NCI-H2029 treated with DMSO at 0.1 percent for 48 hours (cell line): Measurements from ENCODE around the gene DYRK1B.
"Not testable (repeated sequence)": the region's sequence is repeated elsewhere in the genome, so short reads cannot be mapped to it uniquely, and the experiment has no call there.

Experiments
- DNase-seq: peaks from one replicate; lab custom pipeline; 2025; lab: John Stamatoyannopoulos, UW

DYRK1B gene

GRCh38 chr19:39833464-39834286 is at the start of gene DYRK1B:
Gene DYRK1B (minus strand): TSS chr19:39834162. CDS start chr19:39831867, 2,295 bp downstream.
- peak; percentile 88 for DNase-seq

- DNase-seq: not testable (repeated sequence)
Measured at GRCh38 chr19:39882645-39883044, 48.7 kb upstream of the DYRK1B start.

GRCh38 chr19:39881495-39882110 is 47.6 kb upstream of the DYRK1B start:
- peak; percentile 21 for DNase-seq

DNA sequence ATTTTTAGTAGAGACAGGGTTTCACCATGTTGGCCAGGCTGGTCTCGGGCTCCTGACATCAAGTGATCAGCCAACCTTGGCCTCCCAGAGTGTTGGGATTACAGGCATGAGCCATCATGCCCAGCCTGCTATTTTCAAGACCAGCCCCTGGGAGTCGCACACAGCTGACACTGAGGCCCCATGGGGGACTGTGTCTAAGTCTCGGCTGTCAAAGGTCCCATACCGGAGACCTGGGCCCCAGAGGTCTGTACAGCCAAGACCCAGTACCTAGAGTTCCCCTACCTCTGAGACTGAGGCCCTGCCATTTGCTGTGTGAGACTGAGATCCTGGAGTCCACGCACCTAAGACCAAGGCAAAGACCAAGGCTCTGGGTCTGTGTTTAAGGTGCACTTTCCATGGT is 46.3 kb upstream of the DYRK1B start:
- not testable (repeated sequence) for DNase-seq

DNA sequence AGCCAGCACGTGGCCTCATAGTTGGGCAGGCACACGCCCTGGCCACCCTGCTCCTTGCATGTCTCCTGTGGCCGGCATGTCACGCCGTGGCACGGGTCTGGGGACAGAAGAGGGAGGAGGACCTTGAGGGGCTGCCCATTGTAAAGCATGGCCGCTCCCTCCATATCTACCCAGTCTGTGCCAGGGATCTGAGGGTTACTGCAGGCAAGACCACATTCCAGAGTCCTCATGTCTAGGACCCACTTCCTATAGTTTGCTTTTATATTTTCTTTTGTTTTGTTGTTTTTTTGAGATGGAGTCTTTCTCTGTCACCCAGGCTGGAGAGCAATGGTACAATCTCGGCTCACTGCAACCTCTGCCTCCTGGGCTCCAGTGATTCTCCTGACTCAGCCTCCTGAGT is 45.8 kb upstream of the DYRK1B start:
- DNase-seq: not testable (repeated sequence)

DNA sequence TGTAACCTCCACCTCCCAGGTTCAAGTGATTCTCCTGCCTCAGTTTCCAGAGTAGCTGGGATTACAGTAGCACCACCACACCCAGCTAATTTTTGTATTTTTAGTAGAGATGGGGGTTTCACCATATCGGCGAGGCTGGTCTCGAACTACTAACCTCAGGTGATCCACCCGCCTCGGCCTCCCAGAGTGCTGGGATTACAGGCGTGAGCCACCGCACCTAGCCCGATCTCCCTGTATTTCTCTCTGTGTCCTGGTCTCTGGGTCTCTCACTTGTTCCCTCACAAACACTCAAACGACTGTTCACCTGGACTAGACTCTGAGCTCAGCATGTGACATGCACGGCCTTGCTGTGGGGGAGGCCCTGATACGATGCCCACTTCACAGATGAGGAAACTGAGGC is 44.9 kb upstream of the DYRK1B start:
- not testable (repeated sequence) for DNase-seq

DNA sequence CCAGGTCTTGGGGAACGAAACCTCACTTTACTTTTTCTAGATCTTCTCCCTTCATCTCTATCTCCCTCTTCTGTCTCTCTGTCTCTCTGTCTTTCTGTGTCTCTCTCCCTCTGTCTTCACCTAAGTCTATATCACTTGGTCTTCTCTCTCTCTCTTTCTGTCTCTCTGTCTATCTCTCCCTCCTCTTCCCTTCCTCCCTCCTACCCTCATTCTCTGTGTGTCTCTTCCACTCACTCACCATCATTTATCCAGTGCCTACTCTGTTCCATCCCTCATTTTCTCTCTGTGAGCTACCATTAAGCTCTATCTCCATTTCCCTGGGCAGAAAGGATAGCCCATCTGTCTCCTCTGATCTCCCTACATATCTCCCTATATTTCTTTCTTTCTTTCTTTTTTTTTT is 44.4 kb upstream of the DYRK1B start:
- DNase-seq: no peak

DNA sequence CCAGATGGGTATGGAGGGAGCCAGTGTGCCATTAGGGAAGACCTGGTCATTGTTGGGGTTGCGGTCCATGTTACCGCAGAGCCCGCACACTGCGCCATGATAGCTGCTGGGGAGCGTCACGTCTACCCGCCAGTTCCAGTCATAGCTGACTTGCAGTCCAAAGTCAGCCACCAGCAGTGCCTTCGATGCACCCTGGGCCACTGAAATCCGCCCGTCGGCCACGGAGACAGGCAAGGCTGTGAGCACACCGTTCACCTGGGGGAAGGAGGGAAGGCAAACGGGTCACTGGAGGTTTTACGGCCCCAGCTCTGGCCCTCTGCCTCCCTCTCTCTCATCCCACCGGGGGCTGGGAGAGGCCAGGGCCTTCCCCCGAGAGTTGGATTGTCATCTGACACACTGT is 44.0 kb upstream of the DYRK1B start:
- DNase-seq: not testable (repeated sequence)

GRCh38 chr19:39877488-39877887 is 43.5 kb upstream of the DYRK1B start:
- DNase-seq: not testable (repeated sequence)

DNA sequence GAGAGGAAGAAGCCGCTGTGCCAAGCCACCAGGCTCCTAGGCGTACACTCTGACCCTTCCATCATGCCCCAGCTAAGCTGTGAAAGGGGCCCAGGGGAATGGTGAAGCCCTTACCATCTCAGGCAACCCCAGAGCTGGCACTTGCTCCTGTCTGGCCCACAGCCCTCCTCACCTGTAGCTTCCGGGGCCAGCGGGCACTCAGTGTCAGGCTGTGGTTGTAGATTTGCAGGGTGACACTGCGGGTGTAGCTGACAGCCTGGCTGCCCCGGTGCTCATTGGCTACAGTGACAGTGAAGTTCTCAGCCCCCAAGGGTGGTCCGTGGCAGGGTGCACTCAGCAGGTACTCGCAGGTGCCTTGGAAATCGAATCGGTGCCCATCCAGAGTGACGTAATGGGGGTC is 42.5 kb upstream of the DYRK1B start:
- DNase-seq: not testable (repeated sequence)

- DNase-seq: not testable (repeated sequence)
Measured at GRCh38 chr19:39875401-39875864, 41.5 kb upstream of the DYRK1B start.

DNA sequence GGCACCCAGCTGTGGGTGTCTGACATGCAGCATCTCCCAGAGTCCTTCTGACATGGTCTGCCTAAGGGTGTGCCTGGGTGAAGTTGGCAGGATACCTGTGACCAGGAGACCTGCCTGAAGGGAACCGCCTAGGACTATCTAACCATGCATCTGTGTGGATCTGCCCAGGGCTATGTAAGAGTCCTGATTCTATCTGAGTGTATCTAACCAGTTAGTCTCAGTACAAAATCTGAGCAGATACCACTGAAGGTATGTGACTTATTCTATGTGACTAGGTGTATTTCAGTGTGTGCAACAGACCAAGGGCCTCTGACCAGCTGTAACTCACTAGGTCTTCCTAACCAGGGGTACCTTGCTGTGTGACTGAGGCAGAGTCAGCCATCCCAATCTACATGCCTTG is 40.4 kb upstream of the DYRK1B start:
- no peak for DNase-seq

GRCh38 chr19:39873385-39873784 is 39.4 kb upstream of the DYRK1B start:
- no peak for DNase-seq

- no peak for DNase-seq
Measured at GRCh38 chr19:39871886-39872866, 38.2 kb upstream of the DYRK1B start.

GRCh38 chr19:39871362-39871761 is 37.4 kb upstream of the DYRK1B start:
- DNase-seq: no peak

DNA sequence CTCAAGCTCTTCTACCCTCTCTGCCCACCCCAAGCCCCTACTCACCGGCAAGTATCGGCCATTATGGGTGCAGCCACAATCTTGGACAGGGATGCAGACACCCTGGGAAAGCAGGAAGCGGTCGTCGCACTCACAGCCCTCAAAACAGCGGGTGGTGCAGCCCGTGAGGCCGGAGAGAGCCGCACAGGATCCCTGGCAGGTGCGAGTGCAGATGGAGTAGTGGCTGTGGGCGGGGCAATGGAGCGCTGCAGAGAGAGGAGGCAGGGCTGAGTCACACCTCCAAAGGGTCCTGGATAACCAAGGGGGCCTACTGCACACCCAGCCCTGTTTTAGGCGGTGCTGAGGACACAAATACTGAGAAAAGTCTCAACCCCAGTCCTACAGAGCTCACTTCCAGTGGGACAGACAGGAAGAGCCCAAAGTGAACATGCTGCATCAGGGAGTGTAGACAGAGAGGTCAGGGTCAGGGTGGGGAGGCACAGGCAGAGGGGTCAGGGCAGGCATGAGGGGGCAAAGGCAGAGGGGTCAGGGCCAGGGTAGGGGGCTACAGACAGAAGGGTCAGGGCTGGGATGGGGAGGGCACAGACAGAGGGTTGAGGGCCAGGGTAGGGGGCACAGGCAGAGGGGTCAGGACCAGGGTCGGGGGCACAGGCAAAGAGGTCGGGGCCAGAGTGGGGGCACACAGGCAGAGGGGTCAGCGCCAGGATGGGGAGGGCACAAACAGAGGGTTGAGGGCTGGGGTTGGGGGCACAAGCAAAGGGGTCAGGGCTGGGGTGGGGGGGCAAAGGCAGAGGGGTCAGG is 36.4 kb upstream of the DYRK1B start:
- no peak for DNase-seq

DNA sequence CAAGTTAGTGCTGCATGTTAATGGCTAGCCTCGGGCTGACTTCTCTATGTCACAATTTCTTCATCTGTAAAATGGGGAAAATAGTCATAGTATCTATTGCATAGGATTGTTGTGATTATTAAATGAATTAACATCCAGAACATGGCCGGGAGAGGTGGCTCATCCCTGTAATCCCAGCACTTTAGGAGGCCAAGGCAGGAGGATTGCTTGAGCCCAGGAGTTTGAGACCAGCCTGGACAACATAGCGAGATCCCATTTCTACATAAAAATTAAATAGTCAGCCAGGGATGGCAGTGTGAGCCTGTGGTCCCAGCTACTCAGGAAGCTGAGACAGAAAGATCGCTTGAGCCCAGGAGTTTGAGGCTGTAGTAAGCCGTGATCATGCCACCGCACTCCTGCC is 34.0 kb upstream of the DYRK1B start:
- no peak for DNase-seq

DNA sequence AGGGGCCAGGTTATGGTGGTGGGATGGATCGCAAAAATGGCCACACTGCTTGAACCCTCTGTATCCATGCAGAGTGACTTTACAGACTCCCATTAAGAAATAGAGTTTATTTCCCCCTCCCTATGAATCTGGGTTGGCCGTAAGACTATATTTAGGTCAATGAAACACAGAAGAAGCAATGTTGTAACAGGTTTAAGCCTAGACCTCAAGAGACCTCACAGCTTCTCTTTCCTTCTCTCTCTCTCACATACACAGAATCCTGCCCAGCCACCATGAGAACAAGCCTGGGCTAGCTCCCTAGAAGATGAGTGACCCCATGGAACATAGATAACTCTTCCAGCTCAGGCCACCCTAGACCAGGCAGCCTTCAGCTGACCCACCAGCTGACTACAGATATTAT is 33.2 kb upstream of the DYRK1B start:
- DNase-seq: no peak

DNA sequence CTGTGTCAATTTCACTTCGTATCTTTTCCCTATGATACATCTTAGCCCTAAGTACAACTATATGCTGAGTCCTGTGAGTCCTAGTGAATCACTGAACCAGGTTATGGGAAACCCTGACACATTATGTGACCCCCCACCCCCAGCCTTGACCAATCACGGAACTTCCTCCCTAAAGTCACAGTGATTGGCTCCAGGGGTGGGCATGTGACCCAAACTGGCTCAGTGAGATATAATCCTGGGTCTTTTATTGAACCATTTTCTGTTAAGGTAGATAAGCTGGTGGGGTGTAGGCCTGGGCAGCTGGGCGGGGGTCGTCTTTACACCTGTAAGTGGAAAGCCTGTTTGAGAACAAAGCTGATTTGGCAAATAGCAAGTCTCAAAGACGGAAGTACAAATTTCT is 32.0 kb upstream of the DYRK1B start:
- DNase-seq: no peak

DNA sequence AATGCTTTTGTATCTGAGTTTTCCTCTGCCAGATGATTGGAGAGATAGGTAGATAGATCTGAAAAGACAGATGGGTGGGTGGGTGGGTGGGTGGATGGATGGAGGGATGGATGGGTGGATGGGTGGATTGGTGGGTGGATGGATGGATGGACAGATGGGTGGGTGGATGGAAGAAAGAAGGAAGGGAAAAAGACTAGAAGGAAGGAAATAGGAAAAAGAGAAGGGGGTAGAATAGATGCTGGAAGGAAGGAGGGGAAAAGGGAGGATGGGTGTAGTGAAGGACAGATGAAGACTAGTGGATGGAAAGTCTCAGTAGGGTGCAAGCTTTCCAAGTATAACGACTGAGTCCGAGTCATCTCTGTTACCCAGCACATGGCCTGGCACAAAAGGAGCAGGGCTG is 31.2 kb upstream of the DYRK1B start:
- DNase-seq: no peak

- no peak for DNase-seq
Measured at GRCh38 chr19:39864118-39864517, 30.2 kb upstream of the DYRK1B start.
